Activated CD8-positive, alpha-beta memory T cell treated with anti-CD3 and anti-CD28 coated beads, Interleukin-2, amount 10 ng/mL, durations not matched to agents 7 days and 5 days (primary cell): ENCODE measurements around the gene HNF1A. TPM values are rescaled to one million over a fixed set of nuclear protein-coding genes. Genes with fewer than 3 reads are reported as not detected.
"Not testable (repeated sequence)": the region's sequence is repeated elsewhere in the genome, so short reads cannot be mapped to it uniquely, and the experiment has no call there.

Experiments used
- ATAC-seq: fragments of 150-1000 bp; cut with Tn5 transposase; one replicate; pipeline ENCODE4 v1.10.0; 2021; ENCODE audit warnings: moderate library complexity
- CTCF ChIA-PET: fragments of 350-600 bp; sonication (Branson Sonifier 250); formaldehyde crosslinking; loops from one replicate; lab custom pipeline; 2021; ENCODE audit warnings: antibody characterized with exemption; lab: Charles Lee
- DNase-seq: peaks from one replicate; pipeline ENCODE4 v3.0.0-alpha.2; 2020
- H3K27ac Mint-ChIP-seq: one replicate; pipeline ENCODE4 v1.8.0; 2021; ENCODE audit warnings: mild to moderate bottlenecking, mixed read lengths
- H3K27me3 Mint-ChIP-seq: one replicate; pipeline ENCODE4 v1.8.0; 2021; ENCODE audit warnings: mixed read lengths
- H3K36me3 Mint-ChIP-seq: one replicate; pipeline ENCODE4 v1.8.0; 2021; ENCODE audit warnings: mild to moderate bottlenecking, mixed read lengths
- H3K4me1 Mint-ChIP-seq: one replicate; pipeline ENCODE4 v1.8.0; 2021; ENCODE audit warnings: mixed read lengths
- H3K4me3 Mint-ChIP-seq: one replicate; pipeline ENCODE4 v1.8.0; 2021; ENCODE audit warnings: mild to moderate bottlenecking, moderate library complexity, mixed read lengths
- H3K9me3 Mint-ChIP-seq: one replicate; pipeline ENCODE4 v1.8.0; 2022; ENCODE audit warnings: low read depth, mixed read lengths
- total RNA-seq, 2 experiments: library from RNA; stranded (reverse); gene quantifications; one replicate each; pipeline ENCODE4 v1.2.3, GENCODE V29; 2021

HNF1A gene
- total RNA-seq, 2 experiments from 2014 or later = not detected

DNA sequence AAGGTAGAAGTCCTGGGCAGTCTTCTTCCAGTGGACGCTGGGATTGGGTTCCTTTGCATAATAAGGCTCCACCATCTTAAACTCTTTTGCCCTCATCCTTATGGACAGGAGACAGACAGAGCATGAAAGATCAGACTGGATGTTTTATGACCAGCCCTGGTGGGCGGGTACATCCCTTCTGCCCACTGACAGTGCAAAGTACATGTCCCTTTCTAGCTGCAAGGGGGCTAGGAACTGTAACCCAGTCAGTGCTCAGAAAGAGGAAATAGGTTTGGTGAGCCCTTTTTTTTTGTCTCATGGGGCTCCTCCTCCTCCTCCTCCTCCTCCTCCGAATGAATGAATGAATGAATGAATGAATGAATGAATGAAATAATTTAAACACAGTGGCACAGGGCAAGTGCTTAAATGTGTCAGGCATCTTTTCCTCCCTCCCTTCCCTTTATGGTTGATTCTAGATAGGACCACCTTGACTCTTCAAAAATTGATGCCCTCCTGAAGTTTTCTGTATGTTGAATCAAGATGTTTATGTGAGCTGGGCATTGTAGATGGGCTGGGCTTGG is 36.4 kb upstream of the HNF1A start:
- Mint-ChIP-seq H3K36me3 (peaks cover 1% of the 10 kb centered on the region), H3K27me3 (peaks cover 6% of the 10 kb centered on the region), H3K27ac (no peak overlapping the region), H3K9me3 (peaks cover 1% of the 10 kb centered on the region), H3K4me3 (no peak overlapping the region), H3K4me1 (peaks cover 4% of the 10 kb centered on the region)
- CTCF ChIA-PET = no interaction called here
- DNase-seq = no peak
- ATAC-seq = no peak

DNA sequence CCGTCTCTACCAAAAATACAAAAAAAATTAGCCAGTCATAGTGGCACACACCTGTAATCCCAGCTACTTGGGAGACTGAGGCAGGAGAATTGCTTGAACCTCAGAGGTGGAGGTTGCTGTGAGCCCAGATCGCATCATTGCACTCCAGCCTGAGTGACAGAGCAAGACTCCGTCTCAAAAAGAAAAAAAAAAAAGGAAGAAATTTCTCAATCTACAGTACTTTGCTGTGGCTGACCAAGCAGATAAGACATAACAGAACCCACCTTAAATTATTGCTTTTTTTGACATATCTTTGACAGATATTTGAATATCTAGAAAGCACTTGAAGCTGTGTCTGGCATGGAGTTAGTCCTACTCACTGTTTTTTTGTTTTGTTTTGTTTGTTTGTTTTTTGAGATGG is 34.9 kb upstream of the HNF1A start:
- H3K27me3 Mint-ChIP-seq = peaks cover 4% of the 10 kb centered on the region
- H3K27ac Mint-ChIP-seq = no peak overlapping the region
- CTCF ChIA-PET = interaction anchor here (0.8 to 1.7 kb wide), 8 partner anchors 12 to 361 kb away, joined by 3 to 10 read pairs (median 3); no protein-coding TSS in a partner anchor
- peaks cover 1% of the 10 kb centered on the region for H3K36me3 Mint-ChIP-seq
- H3K4me3 Mint-ChIP-seq = no peak overlapping the region
- peaks cover 1% of the 10 kb centered on the region for H3K9me3 Mint-ChIP-seq
- H3K4me1 Mint-ChIP-seq = peaks cover 4% of the 10 kb centered on the region
- ATAC-seq = no peak
- DNase-seq = no peak

DNA sequence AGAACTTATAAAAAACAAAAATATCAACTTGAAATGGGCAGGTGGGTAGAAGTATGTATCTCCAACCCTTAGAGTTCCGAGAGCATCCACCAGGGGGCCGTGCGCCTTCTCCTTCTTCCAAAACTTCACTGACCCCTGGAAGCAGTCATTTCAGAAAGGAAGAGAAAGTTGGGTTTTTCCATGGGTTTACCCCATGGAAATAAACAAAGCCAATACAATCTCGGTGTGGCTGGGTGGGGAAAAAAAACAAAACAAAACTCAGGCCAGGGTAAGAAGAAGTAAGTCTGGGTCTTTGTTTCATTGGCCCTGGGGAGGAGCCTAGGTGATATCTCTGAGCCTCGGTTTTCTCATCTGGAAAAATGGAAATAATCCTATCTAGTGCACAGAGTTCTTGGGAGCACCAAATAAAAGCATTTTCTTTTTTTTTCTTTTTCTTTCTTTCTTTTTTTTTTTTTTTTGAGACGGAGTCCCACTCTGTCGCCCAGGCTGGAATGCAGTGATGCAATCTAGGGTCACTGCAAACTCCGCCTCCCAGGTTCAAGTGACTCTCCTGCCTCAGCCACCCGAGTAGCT is 33.6 kb upstream of the HNF1A start:
- no peak overlapping the region for H3K4me3 Mint-ChIP-seq
- H3K27me3 Mint-ChIP-seq = peaks cover under 1% of the 10 kb centered on the region
- peaks cover 1% of the 10 kb centered on the region for H3K9me3 Mint-ChIP-seq
- DNase-seq = peak; percentile 71
- H3K4me1 Mint-ChIP-seq = peaks cover 4% of the 10 kb centered on the region
- peak; percentile 65 for ATAC-seq
- CTCF ChIA-PET = interaction anchor here (0.7 to 1.7 kb wide), 7 partner anchors 18 to 1320 kb away, joined by 3 to 10 read pairs (median 3); no protein-coding TSS in a partner anchor
- no peak overlapping the region for H3K27ac Mint-ChIP-seq
- H3K36me3 Mint-ChIP-seq = peaks cover 1% of the 10 kb centered on the region

DNA sequence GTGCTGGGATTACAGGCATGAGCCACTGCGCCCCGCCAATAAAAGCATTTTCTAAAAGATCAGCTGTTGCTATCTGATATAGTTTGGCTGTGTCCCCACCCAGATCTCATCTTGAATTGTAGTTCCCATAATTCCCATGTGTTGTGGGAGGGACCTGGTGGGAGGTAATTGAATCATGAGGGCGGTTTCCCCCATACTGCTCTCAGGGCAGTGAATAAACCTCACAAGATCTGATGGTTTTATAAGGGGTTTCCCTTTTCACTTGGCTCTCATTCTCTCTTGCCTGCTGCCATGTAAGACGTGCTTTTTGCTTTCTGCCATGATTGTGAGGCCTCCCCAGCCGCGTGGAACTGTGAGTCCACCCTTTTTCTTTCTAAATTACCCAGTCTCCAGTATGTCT is 32.8 kb upstream of the HNF1A start:
- not testable (repeated sequence) for ATAC-seq

DNA sequence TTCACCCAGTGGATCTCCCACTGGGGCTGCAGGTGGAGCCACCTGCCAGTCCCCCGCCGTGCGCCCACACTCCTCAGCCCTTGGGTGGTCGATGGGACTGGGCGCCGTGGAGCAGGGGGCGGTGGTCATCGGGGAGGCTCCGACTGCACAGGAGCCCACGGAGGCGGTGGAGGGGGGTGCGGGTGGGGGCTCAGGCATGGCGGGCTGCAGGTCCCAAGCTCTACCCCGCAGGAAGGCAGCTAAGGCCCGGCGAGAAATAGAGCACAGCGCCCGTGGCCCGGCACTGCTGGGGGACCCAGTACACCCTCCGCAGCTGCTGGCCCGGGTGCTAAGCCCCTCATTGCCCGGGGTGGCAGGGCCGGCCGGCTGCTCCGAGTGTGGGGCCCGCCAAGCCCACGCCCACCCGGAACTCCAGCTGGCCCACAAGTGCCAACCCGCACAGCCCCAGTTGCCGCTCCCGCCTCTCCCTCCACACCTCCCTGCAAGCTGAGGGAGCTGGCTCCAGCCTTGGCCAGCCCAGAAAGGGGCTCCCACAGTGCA is 28.0 kb upstream of the HNF1A start:
- H3K36me3 Mint-ChIP-seq, H3K9me3 Mint-ChIP-seq: not testable (repeated sequence)
- CTCF ChIA-PET = interaction anchor here (1.8 kb wide), 1 partner anchor 21 kb away, joined by 6 read pairs; no protein-coding TSS in a partner anchor

More for the DNA sequence above, 32.8 kb upstream of the HNF1A start:
- not testable (repeated sequence) for H3K27me3 Mint-ChIP-seq, H3K27ac Mint-ChIP-seq, H3K9me3 Mint-ChIP-seq, H3K4me3 Mint-ChIP-seq, DNase-seq, H3K4me1 Mint-ChIP-seq, H3K36me3 Mint-ChIP-seq
- CTCF ChIA-PET = interaction anchor here (0.9 to 1.2 kb wide), 2 partner anchors 18 to 26 kb away, joined by 4 to 8 read pairs; no protein-coding TSS in a partner anchor

DNA sequence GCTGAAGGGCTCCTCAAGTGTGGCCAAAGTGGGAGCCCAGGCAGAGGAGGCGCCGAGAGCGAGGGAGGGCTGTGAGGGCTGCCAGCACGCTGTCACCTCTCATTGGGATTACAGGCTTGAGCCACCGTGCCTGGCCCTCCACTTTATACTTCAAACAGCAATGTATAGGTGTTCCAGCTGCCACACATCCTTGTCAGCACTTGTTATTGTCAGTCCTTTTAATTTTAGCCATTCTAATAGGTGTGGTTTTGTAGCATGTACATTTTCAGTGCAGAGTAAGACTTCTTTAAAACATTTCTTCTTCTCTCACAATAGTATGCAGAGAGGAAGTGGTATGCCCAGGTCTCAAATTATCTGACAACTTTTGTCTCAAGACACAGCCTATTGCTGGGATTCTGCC is 27.5 kb upstream of the HNF1A start:
- H3K27ac Mint-ChIP-seq = no peak overlapping the region
- CTCF ChIA-PET = no interaction called here
- no peaks in the 10 kb centered on the region for H3K9me3 Mint-ChIP-seq
- ATAC-seq (no peak), DNase-seq (no peak)
- H3K27me3 Mint-ChIP-seq = no peaks in the 10 kb centered on the region
- H3K36me3 Mint-ChIP-seq = no peaks in the 10 kb centered on the region
- peaks cover 2% of the 10 kb centered on the region for H3K4me1 Mint-ChIP-seq
- H3K4me3 Mint-ChIP-seq = no peak overlapping the region

More for the DNA sequence above, 28.0 kb upstream of the HNF1A start:
- DNase-seq, H3K27ac Mint-ChIP-seq, H3K27me3 Mint-ChIP-seq, H3K4me3 Mint-ChIP-seq, H3K4me1 Mint-ChIP-seq, ATAC-seq: not testable (repeated sequence)

DNA sequence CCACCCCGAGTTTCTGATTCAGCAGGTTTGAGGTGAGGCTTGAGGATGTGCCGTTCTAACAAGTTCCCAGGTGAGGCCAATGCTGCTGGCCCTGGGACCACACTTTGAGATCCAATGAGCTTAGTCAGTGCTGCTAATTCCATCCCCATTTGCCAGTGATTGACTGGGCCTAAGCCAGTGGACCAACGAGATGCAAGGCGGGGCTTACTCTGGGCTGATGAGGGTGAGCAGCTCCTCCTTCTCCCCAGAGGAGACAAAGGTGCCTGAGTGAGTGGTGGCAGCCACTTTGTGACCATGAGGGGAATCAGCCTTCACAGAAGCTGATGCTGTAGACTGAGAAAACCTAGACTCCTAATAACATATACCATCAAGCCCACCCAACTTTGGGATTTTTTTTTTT is 23.1 kb upstream of the HNF1A start:
- CTCF ChIA-PET = interaction anchor here (0.5 to 1.1 kb wide), 3 partner anchors 9 to 54 kb away, joined by 4 read pairs; no protein-coding TSS in a partner anchor
- ATAC-seq = no peak

DNA sequence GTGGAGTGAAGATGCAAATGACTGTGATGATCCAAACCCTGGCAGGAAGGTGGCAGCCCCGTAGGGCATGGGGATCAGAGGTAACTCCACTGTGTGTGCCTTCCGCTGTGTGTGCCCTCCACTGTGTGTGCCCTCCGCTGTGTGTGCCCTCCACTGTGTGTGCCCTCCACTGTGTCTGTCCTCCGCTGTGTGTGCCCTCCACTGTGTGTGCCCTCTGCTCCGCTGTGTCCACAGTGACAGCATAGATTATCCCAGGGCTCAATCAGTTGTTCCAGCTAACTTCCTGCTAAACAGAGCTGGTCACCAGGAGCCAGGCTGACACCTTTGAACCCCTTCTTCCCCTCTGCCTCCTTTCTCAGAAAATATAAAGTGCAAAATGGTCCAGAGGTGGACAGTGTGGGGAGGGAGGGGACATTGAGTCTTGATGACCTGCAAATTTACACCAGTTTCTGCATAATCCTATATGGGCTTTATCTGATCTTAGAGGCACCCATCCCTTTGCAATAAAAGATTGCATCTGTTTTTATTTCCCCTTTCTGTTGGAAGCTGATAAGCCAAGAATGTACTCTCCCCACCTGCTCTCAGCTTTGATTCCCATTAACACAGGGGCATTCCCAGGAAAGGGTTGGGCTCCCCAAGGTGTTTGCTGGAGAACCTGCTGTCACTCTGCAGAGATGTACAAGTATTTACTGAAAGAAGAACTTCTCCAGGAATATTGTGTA is 21.6 kb upstream of the HNF1A start:
- DNase-seq (no peak), ATAC-seq (no peak)
- Mint-ChIP-seq H3K36me3 (no peaks in the 10 kb centered on the region), H3K9me3 (no peaks in the 10 kb centered on the region), H3K4me1 (peaks cover 25% of the 10 kb centered on the region), H3K27me3 (peaks cover 3% of the 10 kb centered on the region), H3K4me3 (no peak overlapping the region), H3K27ac (no peak overlapping the region)
- CTCF ChIA-PET = interaction anchor here (0.9 to 1.5 kb wide), 2 partner anchors 13 to 15 kb away, joined by 5 to 6 read pairs; no protein-coding TSS in a partner anchor

More for the DNA sequence above, 23.1 kb upstream of the HNF1A start:
- Mint-ChIP-seq H3K4me3 (no peak overlapping the region), H3K36me3 (no peaks in the 10 kb centered on the region), H3K27ac (no peak overlapping the region), H3K27me3 (peaks cover 3% of the 10 kb centered on the region), H3K4me1 (peaks cover 14% of the 10 kb centered on the region), H3K9me3 (no peaks in the 10 kb centered on the region)
- no peak for DNase-seq

DNA sequence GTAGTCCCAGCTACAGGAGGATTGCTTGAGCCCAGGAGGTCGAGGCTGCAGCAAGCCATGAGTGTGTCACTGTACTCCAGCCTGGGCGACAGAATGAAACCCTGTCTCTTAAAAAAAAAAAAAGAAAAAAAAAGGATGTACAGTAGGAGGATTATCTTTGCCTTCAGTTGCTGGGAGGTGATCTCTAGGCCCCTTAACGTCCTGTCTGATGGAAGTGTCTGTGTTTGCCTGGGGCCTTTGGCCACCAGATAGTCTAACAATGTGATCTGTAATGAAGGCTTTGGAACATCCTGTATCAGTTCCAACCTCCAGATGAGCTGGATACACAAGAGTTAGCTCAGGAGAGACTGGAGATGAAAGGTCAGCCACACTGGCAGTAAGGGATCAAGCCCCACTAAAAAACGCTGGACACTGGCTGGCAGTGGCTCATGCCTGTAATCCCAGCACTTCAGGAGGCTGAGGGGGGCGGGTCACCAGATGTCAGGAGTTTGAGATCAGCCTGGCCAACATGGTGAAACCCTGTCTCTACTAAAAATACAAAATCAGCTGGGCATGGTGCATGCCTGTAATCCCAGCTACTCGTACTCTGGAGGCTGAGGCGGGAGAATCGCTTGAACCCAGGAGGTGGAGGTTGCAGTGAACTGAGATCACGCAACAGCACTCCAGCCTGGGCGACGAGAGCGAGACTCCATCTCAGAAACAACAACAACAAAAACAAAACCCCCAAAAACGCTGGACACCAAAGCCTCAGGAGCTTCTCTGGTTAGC is 19.0 kb upstream of the HNF1A start:
- CTCF ChIA-PET = interaction anchor here (0.7 to 2.5 kb wide), 6 partner anchors 12 to 377 kb away, joined by 3 to 21 read pairs (median 4); no protein-coding TSS in a partner anchor
- Mint-ChIP-seq H3K27ac (peak overlapping the region; percentile 75), H3K9me3 (no peaks in the 10 kb centered on the region), H3K4me3 (peak overlapping the region; percentile 11), H3K4me1 (peaks cover 34% of the 10 kb centered on the region), H3K36me3 (no peaks in the 10 kb centered on the region), H3K27me3 (peaks cover 3% of the 10 kb centered on the region)
- DNase-seq = no peak
- ATAC-seq = peak; percentile 12

DNA sequence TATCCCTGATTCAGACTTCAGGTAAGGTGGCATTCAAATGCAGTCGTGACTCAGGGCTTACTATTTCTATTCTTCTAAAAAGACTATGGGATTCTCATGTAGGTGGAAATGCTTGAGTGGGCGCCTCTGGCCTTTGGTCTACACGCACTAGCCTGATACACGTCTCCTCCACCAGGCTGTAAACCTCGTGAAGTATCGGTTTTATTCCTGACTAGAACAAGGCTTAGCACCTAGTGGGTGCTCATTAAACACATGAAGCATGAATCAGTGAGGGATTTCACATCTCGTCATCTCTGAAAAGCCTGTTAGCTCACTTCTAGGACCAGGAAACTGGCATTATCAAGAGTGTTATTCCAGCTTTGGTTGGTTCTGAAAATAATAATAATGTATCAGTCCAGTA is 17.7 kb upstream of the HNF1A start:
- Mint-ChIP-seq H3K27ac (peak overlapping the region; percentile 70), H3K4me3 (no peak overlapping the region), H3K9me3 (no peaks in the 10 kb centered on the region), H3K4me1 (peaks cover 34% of the 10 kb centered on the region), H3K36me3 (no peaks in the 10 kb centered on the region), H3K27me3 (peaks cover 5% of the 10 kb centered on the region)
- CTCF ChIA-PET = interaction anchor here (0.6 to 3.2 kb wide), 5 partner anchors 11 to 104 kb away, joined by 3 to 21 read pairs (median 4); no protein-coding TSS in a partner anchor
- no peak for DNase-seq
- ATAC-seq = no peak

DNA sequence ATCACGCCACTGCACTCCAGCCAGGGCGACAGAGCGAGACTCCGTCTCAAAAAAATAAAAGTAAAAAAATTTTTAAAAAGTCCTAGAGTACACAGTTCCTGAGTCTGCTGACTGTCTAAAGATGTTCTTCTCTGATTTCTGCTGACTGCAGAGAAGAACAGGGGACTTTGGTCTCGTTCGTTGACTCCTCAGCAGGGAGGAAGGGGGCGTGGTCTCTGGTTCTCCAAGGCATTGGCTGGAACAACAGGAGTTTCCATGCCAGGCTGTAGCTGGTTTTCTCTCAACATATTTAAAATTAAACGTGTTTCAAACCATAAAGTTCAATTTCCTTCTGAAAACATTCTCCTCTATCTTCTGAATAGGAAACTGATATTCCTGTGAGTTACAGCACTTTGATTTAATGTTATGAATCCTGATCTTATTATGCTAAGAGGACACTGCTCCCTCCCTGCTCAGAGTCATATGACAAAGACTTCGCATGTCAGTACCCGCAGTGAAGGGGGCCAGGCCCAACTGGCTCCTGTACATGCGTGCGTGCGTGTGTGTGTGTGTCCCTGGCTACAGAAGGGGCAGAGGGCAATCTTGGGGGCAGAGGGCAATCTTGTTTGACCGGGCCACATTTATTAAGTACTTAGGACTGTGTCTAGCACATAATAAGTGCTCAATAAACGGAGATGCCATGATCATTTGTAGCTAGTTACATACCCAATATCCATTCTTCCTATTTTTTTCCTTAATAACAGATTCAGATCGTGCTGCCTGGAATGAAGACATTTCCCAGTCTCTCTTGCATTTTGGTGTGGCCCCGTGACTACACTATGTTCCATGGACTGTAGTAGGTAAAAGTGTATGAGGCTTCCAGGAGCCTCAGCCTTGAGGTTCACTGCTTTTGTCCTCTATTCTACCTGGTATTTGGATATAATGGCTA is 16.5 kb upstream of the HNF1A start:
- Mint-ChIP-seq H3K9me3 (no peaks in the 10 kb centered on the region), H3K4me3 (no peak overlapping the region), H3K4me1 (peaks cover 34% of the 10 kb centered on the region), H3K36me3 (no peaks in the 10 kb centered on the region), H3K27me3 (peaks cover 6% of the 10 kb centered on the region), H3K27ac (no peak overlapping the region)
- no peak for DNase-seq
- no peak for ATAC-seq
- CTCF ChIA-PET = interaction anchor here (1.1 to 3.2 kb wide), 2 partner anchors 10 to 96 kb away, joined by 3 to 20 read pairs; no protein-coding TSS in a partner anchor
